Measurements from ENCODE around the gene DDX46. TPM values are rescaled to one million over a fixed set of nuclear protein-coding genes. Genes with fewer than 3 reads are reported as not detected.

Gene DDX46
- total RNA-seq, 1 experiment from 2014 or later = 128 TPM

DNA sequence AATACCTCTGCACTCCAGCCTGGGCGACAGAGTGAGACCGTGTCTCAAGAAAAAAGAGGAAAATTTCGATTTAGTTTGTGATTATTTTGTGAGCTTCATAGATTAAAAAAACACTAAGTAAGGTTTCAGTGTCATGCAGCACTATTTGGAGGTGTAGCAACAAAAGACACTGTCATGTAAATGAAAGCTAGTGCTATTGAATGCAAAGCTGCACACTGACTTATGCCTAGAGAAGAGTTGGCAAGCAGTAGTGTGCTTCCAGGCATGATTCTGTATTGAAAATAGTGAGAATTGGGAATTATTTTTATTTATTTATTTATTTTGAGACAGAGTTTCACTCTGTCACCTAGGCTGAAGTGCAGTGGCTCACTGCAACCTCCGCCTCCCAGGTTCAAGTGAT, 34.5 kb downstream of the DDX46 start:
- ChIA-PET CTCF (no interaction called here), POLR2A (ENCODE audit: low non-redundant PET) (no interaction called here)
- no peak overlapping the region for H3K27ac ChIP-seq (ENCODE audit: low read depth, low read length, poor library complexity, severe bottlenecking)
- no peaks in the 10 kb centered on the region for H3K27me3 ChIP-seq (replicated peaks; ENCODE audit: insufficient read depth, low read depth, low read length, poor library complexity)
- no peak for DNase-seq (ENCODE audit: low spot score)
- H3K4me3 ChIP-seq (ENCODE audit: low read depth, low read length, poor library complexity, severe bottlenecking) = no peak overlapping the region
- no peaks in the 10 kb centered on the region for H3K9me3 ChIP-seq (ENCODE audit: low read depth, low read length, poor library complexity, severe bottlenecking)
- intact Hi-C loops (cut with micrococcal nuclease; ENCODE audit: unreplicated experiment) = no loop called here
- TF ChIP-seq, protein P1, sequence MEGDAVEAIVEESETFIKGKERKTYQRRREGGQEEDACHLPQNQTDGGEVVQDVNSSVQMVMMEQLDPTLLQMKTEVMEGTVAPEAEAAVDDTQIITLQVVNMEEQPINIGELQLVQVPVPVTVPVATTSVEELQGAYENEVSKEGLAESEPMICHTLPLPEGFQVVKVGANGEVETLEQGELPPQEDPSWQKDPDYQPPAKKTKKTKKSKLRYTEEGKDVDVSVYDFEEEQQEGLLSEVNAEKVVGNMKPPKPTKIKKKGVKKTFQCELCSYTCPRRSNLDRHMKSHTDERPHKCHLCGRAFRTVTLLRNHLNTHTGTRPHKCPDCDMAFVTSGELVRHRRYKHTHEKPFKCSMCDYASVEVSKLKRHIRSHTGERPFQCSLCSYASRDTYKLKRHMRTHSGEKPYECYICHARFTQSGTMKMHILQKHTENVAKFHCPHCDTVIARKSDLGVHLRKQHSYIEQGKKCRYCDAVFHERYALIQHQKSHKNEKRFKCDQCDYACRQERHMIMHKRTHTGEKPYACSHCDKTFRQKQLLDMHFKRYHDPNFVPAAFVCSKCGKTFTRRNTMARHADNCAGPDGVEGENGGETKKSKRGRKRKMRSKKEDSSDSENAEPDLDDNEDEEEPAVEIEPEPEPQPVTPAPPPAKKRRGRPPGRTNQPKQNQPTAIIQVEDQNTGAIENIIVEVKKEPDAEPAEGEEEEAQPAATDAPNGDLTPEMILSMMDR (conservative IDR thresholded peaks at IDR 0.05; ENCODE audit: low read depth, low read length) = no peak
- no peak for TF ChIP-seq EZH2 (IDR thresholded peaks at IDR 0.05; ENCODE audit: borderline replicate concordance, low read depth, low read length, poor library complexity, severe bottlenecking)
- H3K4me1 ChIP-seq (ENCODE audit: insufficient read depth, low read length, poor library complexity, severe bottlenecking) = no peaks in the 10 kb centered on the region
- no TSS peak for BruUV-seq (replicated peaks)
- H3K36me3 ChIP-seq (ENCODE audit: insufficient read depth, low read length, poor library complexity, severe bottlenecking) = peaks cover 72% of the 10 kb centered on the region

DNA sequence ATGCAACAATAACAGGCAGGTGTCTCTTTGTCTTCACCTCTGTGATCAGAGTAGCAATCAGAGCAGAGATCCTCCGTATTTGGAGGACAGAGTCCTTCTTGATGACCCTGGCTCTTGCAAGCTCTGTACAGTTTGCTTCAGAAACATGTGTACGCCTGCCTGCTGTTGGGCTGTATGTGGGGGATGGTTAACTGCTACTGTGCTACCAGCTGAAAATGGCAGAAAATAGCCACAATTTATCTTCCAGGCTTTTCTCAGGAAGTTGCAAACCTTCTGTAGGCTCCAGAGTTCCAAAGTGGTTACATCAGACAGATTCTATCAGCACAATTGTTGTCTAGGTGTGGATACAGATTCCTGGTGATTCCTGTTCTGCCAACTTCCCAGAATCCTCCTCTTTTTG, 35.5 kb downstream of the DDX46 start:
- Histone ChIP-seq H3K4me3 (ENCODE audit: low read depth, low read length, poor library complexity, severe bottlenecking) (no peak overlapping the region), H3K9me3 (ENCODE audit: low read depth, low read length, poor library complexity, severe bottlenecking) (no peaks in the 10 kb centered on the region), H3K36me3 (ENCODE audit: insufficient read depth, low read length, poor library complexity, severe bottlenecking) (peaks cover 74% of the 10 kb centered on the region), H3K27ac (ENCODE audit: low read depth, low read length, poor library complexity, severe bottlenecking) (peak overlapping the region; percentile 4), H3K4me1 (ENCODE audit: insufficient read depth, low read length, poor library complexity, severe bottlenecking) (no peaks in the 10 kb centered on the region), H3K27me3 (replicated peaks; ENCODE audit: insufficient read depth, low read depth, low read length, poor library complexity) (no peaks in the 10 kb centered on the region)
- intact Hi-C loops (cut with micrococcal nuclease; ENCODE audit: unreplicated experiment) = no loop called here
- CTCF ChIA-PET = no interaction called here
- TF ChIP-seq EZH2 (IDR thresholded peaks at IDR 0.05; ENCODE audit: borderline replicate concordance, low read depth, low read length, poor library complexity, severe bottlenecking) = no peak
- POLR2A ChIA-PET (ENCODE audit: low non-redundant PET) = no interaction called here
- DNase-seq (ENCODE audit: low spot score) = no peak
- no TSS peak for BruUV-seq (replicated peaks)

DNA sequence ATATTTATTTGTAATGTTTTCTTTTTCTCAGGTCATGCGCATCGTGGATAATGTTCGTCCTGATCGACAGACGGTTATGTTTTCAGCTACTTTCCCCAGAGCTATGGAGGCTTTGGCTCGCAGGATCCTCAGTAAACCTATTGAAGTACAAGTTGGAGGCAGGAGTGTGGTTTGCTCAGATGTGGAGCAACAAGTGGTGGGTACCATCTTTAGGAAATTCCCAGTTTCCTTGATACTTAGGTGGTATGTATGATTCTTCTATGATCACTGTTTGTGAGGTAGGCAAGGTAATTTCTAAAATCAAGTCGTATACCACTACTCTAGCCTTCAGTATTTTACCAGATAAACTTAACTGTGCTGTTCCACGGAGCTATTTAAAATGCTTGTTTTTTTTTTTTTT, 36.2 kb downstream of the DDX46 start:
- Histone ChIP-seq H3K36me3 (ENCODE audit: insufficient read depth, low read length, poor library complexity, severe bottlenecking) (peaks cover 69% of the 10 kb centered on the region), H3K27ac (ENCODE audit: low read depth, low read length, poor library complexity, severe bottlenecking) (no peak overlapping the region), H3K4me3 (ENCODE audit: low read depth, low read length, poor library complexity, severe bottlenecking) (no peak overlapping the region), H3K4me1 (ENCODE audit: insufficient read depth, low read length, poor library complexity, severe bottlenecking) (no peaks in the 10 kb centered on the region), H3K9me3 (ENCODE audit: low read depth, low read length, poor library complexity, severe bottlenecking) (no peaks in the 10 kb centered on the region), H3K27me3 (replicated peaks; ENCODE audit: insufficient read depth, low read depth, low read length, poor library complexity) (no peaks in the 10 kb centered on the region)
- ChIA-PET POLR2A (ENCODE audit: low non-redundant PET) (no interaction called here), CTCF (interaction anchor here (0.7 kb wide), 1 partner anchor 16 kb away, joined by 5 read pairs; no protein-coding TSS in a partner anchor)
- TF ChIP-seq, protein P1 (conservative IDR thresholded peaks at IDR 0.05; ENCODE audit: low read depth, low read length) = no peak
- no peak for TF ChIP-seq EZH2 (IDR thresholded peaks at IDR 0.05; ENCODE audit: borderline replicate concordance, low read depth, low read length, poor library complexity, severe bottlenecking)
- BruUV-seq (replicated peaks) = no TSS peak
- no peak for DNase-seq (ENCODE audit: low spot score)
- intact Hi-C loops (cut with micrococcal nuclease; ENCODE audit: unreplicated experiment) = no loop called here

DNA sequence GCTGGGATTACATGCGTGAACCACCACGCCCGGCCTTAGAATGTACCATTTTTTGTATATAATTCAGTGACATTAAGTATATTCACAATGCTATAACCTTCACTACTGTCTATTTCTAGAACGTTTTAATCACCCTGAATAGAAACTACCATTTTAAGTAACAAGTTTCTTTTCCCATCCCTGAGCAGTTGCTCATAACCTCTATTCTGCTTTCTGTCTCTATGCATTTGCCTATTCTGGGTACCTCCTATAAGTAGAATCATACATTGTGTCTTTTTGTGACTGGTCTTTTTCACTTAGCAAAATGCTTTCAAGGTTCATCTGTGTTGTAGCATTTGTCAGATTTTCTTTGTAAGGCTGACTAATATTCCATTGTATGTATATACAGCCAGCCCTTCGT, 39.9 kb downstream of the DDX46 start:
- intact Hi-C loops (cut with micrococcal nuclease; ENCODE audit: unreplicated experiment) = no loop called here
- H3K27ac ChIP-seq (ENCODE audit: low read depth, low read length, poor library complexity, severe bottlenecking) = no peak overlapping the region
- TF ChIP-seq, protein P1 (conservative IDR thresholded peaks at IDR 0.05; ENCODE audit: low read depth, low read length) = no peak
- TF ChIP-seq EZH2 (IDR thresholded peaks at IDR 0.05; ENCODE audit: borderline replicate concordance, low read depth, low read length, poor library complexity, severe bottlenecking) = no peak
- no peak for DNase-seq (ENCODE audit: low spot score)
- H3K36me3 ChIP-seq (ENCODE audit: insufficient read depth, low read length, poor library complexity, severe bottlenecking) = peaks cover 53% of the 10 kb centered on the region
- BruUV-seq (replicated peaks) = no TSS peak
- no peak overlapping the region for H3K4me3 ChIP-seq (ENCODE audit: low read depth, low read length, poor library complexity, severe bottlenecking)
- CTCF ChIA-PET = no interaction called here
- POLR2A ChIA-PET (ENCODE audit: low non-redundant PET) = no interaction called here
- H3K9me3 ChIP-seq (ENCODE audit: low read depth, low read length, poor library complexity, severe bottlenecking) = no peaks in the 10 kb centered on the region
- no peaks in the 10 kb centered on the region for H3K4me1 ChIP-seq (ENCODE audit: insufficient read depth, low read length, poor library complexity, severe bottlenecking)
- H3K27me3 ChIP-seq (replicated peaks; ENCODE audit: insufficient read depth, low read depth, low read length, poor library complexity) = no peaks in the 10 kb centered on the region

Measured in A673 (cell line).